ENCODE results near the gene MCUB. TPM values are rescaled to one million over a fixed set of nuclear protein-coding genes. Genes with fewer than 3 reads are reported as not detected.

Gene MCUB
- total RNA-seq, 4 donors from 2014 or later: 30.4 to 68.4 (median 44.6) TPM

DNA sequence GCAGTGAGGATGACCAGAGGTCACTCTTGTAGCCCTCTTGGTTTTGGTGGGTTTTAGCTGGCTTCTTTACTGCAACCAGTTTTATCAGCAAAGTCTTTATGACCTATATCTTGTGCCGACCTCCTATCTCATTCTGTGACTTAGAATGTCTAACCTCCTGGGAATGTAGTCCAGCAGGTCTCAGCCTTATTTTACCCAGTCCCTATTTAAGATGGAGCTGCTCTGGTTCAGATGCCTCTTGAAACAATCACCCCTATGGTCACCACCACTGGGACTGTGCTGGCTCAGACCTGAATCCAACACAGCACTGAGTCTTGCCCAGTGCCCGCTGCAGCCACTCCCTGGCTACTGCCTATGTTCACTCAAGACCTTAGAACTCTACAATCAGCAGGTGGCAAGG is 49.4 kb downstream of the MCUB start:
- no peaks in the 10 kb centered on the region for H3K27me3 ChIP-seq
- TF ChIP-seq POLR2AphosphoS5 (IDR thresholded peaks at IDR 0.05) (no peak), POLR2A (IDR thresholded peaks at IDR 0.05) (no peak), EP300 (IDR thresholded peaks at IDR 0.05) (no peak)
- TF ChIP-seq, protein P1, sequence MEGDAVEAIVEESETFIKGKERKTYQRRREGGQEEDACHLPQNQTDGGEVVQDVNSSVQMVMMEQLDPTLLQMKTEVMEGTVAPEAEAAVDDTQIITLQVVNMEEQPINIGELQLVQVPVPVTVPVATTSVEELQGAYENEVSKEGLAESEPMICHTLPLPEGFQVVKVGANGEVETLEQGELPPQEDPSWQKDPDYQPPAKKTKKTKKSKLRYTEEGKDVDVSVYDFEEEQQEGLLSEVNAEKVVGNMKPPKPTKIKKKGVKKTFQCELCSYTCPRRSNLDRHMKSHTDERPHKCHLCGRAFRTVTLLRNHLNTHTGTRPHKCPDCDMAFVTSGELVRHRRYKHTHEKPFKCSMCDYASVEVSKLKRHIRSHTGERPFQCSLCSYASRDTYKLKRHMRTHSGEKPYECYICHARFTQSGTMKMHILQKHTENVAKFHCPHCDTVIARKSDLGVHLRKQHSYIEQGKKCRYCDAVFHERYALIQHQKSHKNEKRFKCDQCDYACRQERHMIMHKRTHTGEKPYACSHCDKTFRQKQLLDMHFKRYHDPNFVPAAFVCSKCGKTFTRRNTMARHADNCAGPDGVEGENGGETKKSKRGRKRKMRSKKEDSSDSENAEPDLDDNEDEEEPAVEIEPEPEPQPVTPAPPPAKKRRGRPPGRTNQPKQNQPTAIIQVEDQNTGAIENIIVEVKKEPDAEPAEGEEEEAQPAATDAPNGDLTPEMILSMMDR (IDR thresholded peaks at IDR 0.05): no peak
- WGBS: 54% methylated on average over 2 of the region's 2 CpGs
- no peak overlapping the region for H3K27ac ChIP-seq
- H3K9me3 ChIP-seq: peaks cover 8% of the 10 kb centered on the region
- H3K36me3 ChIP-seq: no peaks in the 10 kb centered on the region
- H3K4me1 ChIP-seq: no peaks in the 10 kb centered on the region
- no peak overlapping the region for H3K4me3 ChIP-seq
- DNase-seq (ENCODE audit: low spot score in 2 of 2): no peak

DNA sequence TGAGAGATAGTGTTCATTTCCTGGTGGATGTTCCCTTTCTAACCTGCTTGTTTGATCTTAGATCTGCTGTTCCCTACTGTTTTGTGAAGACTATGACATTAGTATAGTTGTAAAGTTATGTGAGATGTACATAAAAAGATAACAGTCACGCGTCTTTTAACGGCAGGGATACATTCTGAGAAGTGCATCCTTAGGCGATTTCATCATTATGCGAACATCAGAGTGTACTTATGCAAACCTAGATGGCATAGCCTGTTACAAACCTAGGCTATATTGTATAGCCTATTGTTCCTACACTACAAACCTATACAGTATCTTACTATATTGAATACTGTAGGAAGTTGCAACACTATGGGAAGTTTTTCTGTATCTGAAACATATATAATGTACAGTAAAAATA is 50.4 kb downstream of the MCUB start:
- Histone ChIP-seq H3K9me3 (peaks cover 8% of the 10 kb centered on the region), H3K27ac (no peak overlapping the region), H3K36me3 (no peaks in the 10 kb centered on the region), H3K27me3 (no peaks in the 10 kb centered on the region), H3K4me3 (no peak overlapping the region), H3K4me1 (no peaks in the 10 kb centered on the region)
- TF ChIP-seq POLR2AphosphoS5 (IDR thresholded peaks at IDR 0.05) (no peak), POLR2A (IDR thresholded peaks at IDR 0.05) (no peak)
- no peak for DNase-seq (ENCODE audit: low spot score in 2 of 2)
- 96% methylated on average over 5 of the region's 5 CpGs for WGBS

DNA sequence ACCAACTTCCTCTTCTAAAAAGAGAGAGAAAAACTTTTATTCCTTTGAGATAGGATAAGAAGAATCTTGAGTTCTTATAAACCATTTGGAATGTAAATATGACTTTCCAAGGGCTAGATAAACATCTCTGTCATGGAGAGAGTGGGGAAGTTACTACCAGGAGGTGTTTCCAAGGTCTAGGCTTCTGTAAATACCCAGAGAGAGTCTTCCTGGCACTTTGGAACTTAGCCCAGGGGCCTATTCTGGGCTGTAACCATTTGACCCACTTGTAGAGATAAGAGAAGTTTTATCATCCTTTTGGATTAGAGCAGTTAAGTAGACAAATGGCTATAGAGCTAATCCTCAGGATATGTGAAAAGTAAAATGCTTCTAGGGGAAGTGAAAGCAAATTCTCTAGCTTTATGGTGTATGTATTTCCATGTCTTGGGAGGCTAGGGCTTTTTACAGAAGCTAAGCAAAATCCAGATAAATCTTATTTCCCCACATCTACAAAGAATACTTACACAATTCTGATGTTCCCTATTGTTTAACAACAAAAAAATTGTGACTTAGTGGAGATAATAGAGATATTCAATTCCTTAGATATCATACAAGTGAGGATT is 51.1 kb downstream of the MCUB start:
- no peak for DNase-seq (ENCODE audit: low spot score in 2 of 2)
- H3K4me1 ChIP-seq: no peaks in the 10 kb centered on the region
- H3K4me3 ChIP-seq: no peak overlapping the region
- H3K27ac ChIP-seq: no peak overlapping the region
- H3K36me3 ChIP-seq: no peaks in the 10 kb centered on the region
- TF ChIP-seq, protein P1 (IDR thresholded peaks at IDR 0.05): no peak
- H3K27me3 ChIP-seq: no peaks in the 10 kb centered on the region
- H3K9me3 ChIP-seq: peaks cover 8% of the 10 kb centered on the region

DNA sequence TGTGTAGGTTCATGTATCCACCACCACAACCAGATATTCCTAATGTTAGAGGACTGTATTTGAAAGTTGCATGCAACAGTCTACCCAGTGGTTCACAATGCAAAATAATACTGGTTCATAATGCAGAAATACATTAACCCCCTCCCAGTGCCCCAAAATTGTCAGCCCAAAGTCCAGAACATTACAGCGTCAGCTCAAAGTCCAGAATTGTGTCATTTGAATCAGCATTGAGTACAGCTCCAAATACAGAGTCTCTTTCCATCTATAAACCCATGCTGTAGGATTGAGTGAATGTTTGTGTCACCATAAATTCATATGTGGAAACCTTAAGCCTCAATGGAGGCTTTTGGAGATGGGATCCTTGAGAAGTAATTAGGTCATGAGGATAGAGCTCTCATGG is 54.0 kb downstream of the MCUB start:
- TF ChIP-seq POLR2A (IDR thresholded peaks at IDR 0.05) (no peak), EP300 (IDR thresholded peaks at IDR 0.05) (no peak), POLR2AphosphoS5 (IDR thresholded peaks at IDR 0.05) (no peak)
- TF ChIP-seq, protein P1 (IDR thresholded peaks at IDR 0.05): no peak
- DNase-seq (ENCODE audit: low spot score in 2 of 2): no peak
- Histone ChIP-seq H3K27me3 (no peaks in the 10 kb centered on the region), H3K9me3 (no peaks in the 10 kb centered on the region), H3K4me1 (no peaks in the 10 kb centered on the region), H3K4me3 (no peak overlapping the region), H3K27ac (no peak overlapping the region), H3K36me3 (no peaks in the 10 kb centered on the region)
- 100% methylated on average over 1 of the region's 1 CpG for WGBS

DNA sequence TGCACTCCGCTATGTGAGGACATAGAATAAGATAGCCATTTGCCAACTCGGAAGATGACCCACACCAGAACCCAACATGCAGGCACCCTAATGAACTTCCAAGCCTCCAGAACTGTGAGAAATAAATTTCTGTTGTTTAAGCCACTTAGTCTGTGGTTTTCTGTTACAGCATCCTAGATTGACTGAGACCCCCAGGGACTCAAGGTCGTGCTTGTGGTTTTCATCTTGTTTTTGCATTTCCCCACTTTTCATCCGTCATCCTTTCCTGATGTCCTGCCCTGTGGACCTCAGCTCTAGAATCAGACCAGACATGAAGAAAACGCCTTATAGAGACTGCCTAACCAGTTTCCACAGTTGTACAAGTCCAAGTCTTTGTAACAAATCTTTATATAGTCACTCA is 54.4 kb downstream of the MCUB start:
- TF ChIP-seq EP300 (IDR thresholded peaks at IDR 0.05): no peak
- no peak overlapping the region for H3K27ac ChIP-seq
- H3K4me3 ChIP-seq: no peak overlapping the region
- WGBS: 87% methylated on average over 5 of the region's 5 CpGs
- H3K9me3 ChIP-seq: no peaks in the 10 kb centered on the region
- H3K36me3 ChIP-seq: no peaks in the 10 kb centered on the region
- no peaks in the 10 kb centered on the region for H3K27me3 ChIP-seq
- no peak for DNase-seq (ENCODE audit: low spot score in 2 of 2)
- H3K4me1 ChIP-seq: no peaks in the 10 kb centered on the region

DNA sequence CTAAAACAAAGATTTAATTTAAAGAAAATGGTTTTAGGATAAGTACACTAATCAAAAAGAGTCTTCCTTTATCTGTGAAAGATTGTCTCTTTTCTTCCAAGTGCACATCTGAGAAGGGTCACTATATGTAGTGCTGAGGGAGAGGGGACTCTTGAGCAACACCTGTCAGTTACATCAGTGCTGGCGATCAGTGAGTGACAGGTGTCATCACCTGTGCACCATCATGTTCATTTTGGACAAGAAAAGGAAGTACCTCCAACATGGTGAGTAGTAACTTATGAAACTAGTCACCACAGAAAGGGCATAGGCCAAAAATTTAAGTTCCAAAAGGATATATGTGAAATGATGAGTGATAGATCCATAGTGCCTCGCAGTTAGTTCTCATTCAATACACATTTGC is 55.7 kb downstream of the MCUB start:
- Histone ChIP-seq H3K27ac (no peak overlapping the region), H3K36me3 (no peaks in the 10 kb centered on the region), H3K4me3 (no peak overlapping the region), H3K9me3 (no peaks in the 10 kb centered on the region), H3K4me1 (no peaks in the 10 kb centered on the region), H3K27me3 (no peaks in the 10 kb centered on the region)
- no peak for DNase-seq (ENCODE audit: low spot score in 2 of 2)
- 84% methylated on average over 2 of the region's 2 CpGs for WGBS
- no peak for TF ChIP-seq POLR2A (IDR thresholded peaks at IDR 0.05)
- TF ChIP-seq EP300 (IDR thresholded peaks at IDR 0.05): no peak
- no peak for TF ChIP-seq POLR2AphosphoS5 (IDR thresholded peaks at IDR 0.05)
- TF ChIP-seq, protein P1 (IDR thresholded peaks at IDR 0.05): no peak
